Stimulated activated CD8-positive, alpha-beta memory T cell treated with anti-CD3 and anti-CD28 coated beads, Interleukin-4, amount 100 ng/mL, for 1 hour (primary cell): ENCODE data around the gene CPNE5.

ENCODE experiments used
- DNase-seq, 2 donors: peaks; one replicate each; pipeline ENCODE4 v3.0.0-alpha.2; 2020; ENCODE audit warnings: low read depth in 2 of 2, low spot score in 1 of 2

Gene CPNE5

DNA sequence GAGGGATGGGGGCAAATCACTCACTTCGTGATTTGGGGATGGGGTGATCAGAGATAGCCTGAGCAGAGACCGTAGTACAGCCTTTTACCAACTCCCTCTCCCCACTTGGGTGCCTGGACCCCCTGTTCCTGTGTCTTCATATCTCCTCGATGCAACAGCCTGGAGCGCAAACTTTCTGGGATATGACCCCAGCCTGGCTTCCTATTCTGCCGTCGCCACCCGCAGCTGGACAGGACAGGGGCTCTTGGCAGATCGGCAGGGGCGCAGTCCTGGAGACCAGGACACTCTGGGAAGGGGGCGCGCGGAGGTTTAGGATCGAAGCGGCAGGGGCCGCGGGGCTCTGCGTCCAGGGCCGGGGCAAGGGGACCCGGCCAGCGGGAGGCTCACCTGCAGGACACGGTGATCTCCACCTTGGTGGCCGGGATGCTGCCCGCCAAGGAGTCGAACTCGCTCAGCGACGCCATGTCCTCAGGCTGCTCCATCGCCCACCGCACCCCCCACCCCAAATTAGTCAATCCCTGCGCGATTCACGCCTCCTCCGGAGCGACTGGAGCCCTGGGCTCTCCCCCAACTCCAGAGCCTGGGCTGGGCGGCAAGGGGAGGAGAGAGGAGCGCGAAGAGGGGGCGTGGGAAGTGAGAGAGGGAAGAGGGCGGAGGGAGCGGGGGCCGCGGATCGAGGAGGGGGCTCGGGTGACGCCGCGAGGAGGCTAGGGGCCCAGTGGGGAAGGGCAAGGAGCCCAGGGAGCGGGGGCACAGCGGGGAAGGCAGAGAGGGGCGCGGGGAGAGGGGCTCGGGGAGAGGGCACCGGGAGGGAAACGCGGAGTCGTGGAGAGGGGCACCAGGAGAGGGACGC is at the start of gene CPNE5:
Gene CPNE5 (minus strand): TSS at position 549 of the 853 bp plus-strand sequence. CDS start 67 bp downstream, at position 482.
- DNase-seq: no peak

DNA sequence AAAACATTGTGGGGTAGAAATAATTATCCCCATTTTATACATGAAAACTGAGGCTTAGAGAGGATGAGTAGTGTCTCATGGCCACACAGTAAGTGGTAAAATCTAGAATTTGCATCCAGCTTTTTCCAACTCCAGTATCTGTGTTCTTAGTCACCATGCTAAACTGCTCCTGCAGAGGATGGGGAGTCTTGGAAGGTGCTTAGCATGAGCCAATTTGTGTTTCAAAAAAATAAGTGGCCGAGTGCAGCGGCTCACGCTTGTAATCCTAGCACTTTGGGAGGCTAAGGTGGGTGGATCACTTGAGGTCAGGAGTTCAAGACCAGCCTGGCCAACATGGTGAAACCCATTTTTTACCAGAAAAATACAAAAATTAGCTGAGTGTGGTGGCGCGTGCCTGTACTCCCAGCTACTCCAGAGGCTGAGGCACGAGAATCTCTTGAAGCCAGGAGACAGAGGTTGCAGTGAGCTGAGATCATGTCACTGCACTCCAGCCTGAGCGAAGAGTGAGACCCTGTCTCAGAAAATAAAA is 48.9 kb upstream of the CPNE5 start:
- no peak for DNase-seq

DNA sequence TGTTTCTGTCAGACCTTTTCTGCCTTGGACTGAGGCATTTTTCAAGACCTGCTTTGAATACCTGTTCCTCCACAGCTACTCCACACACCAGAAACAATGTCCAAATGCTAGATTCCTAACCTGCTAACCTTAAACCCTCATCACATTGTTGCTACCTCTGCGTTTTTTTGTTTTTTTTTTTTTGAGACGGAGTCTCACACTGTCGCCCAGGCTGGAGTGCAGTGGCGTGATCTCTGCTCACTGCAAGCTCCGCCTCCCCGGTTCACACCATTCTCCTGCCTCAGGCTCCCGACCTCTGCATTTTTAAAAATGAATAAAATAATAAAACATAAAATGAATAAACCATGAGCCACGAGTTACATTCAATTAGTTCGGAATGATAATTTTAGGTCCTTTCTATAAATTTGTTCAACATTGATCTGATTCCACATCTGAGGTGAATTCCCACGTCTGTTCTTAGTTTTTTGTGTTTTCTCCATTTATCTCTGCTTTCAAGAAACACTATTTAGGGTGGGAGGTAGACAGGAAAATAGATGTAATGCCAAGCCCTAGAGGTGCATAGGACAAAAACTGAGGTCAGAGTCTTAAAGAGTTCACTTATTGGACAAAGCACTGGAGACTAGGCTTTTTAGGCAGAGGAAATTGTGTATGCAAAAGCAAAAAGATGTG is 47.8 kb upstream of the CPNE5 start:
- DNase-seq: no peak

DNA sequence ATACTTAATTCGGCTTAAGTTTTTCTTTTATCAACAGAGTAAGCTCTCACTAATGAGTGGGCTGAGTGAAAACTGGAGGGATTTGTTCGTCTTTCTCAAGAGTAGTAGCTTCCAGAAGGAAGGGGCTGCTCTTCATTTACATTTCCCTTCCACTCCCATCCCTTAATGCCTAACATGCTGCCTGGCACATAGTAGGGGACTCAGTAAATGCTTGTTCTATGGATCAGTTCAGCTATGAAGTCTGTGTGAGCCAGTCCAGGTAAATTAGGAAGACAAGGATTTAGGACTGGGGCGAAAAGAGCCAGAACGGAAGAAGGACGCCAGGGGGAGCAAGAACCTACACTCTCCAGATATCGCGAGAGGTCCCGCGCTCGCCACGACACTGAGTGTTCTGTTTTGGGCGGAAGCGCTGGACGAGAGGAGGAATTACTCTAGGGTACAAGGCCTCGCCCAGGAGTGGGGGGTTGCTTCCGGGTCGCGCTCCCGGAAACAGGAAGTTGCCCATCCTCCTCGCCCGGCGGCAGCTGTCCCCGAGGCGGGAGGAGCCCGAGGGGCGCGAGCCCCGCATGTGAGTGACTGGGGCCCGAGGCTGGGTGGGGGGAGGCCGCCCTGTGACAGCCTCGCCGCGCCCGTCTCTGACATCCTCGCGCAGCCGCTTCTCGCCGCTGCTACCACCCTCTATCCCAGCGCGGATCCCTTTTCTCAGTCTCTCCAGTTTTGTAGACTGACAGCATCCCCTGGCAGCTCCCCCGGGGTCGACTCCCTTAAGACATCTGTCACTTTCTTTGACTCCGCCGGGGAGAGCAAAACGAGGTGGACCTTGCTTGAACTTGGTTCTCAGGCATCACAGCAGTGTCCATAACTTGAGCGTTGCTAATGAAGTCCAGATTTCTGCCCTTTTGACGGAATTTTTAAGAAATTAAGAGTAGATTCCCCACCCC is 46.5 kb upstream of the CPNE5 start, which contains the start of gene C6orf89:
Gene C6orf89 (plus strand): TSS at position 492 of the 941 bp plus-strand sequence. CDS start 13,493 bp downstream, outside the sequence.
- peak; percentile 94 for DNase-seq

DNA sequence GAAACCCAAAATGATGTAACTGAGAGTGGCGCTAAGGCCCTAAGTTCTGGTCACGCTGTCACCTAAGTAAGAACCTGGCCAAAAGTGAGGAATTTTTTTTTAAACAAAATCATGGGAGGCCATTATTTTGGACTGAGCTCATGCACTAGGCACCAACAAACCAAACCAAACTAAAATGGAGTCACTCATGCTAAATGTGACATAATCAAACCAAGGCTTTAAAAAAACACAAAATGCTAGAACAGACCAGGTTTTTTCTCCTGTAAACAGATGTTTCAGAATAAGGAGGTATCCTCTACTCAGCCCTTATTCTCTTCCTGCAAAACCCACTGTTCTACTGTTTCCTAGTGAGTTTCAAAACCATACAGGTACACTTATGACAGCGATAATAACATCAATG is 45.4 kb upstream of the CPNE5 start:
- no peak for DNase-seq

DNA sequence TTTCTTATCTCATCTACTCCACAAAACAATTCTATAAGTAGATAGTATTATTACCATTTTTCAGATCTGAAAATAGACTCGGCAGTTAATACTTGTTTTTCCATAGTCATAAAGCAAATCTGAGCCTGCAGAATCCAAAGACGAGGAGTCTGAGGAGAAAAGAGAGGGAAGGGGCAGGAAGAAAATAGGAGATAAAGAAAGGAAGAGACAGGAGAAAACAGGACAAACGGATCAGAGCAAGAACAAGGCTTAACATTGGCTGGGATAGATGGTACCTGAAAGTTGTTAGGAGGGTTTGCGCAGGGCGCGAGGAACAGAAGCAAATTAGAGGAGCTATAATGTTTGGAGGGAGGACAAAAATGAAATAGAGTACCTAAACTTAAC is 36.0 kb upstream of the CPNE5 start:
- no peak for DNase-seq

DNA sequence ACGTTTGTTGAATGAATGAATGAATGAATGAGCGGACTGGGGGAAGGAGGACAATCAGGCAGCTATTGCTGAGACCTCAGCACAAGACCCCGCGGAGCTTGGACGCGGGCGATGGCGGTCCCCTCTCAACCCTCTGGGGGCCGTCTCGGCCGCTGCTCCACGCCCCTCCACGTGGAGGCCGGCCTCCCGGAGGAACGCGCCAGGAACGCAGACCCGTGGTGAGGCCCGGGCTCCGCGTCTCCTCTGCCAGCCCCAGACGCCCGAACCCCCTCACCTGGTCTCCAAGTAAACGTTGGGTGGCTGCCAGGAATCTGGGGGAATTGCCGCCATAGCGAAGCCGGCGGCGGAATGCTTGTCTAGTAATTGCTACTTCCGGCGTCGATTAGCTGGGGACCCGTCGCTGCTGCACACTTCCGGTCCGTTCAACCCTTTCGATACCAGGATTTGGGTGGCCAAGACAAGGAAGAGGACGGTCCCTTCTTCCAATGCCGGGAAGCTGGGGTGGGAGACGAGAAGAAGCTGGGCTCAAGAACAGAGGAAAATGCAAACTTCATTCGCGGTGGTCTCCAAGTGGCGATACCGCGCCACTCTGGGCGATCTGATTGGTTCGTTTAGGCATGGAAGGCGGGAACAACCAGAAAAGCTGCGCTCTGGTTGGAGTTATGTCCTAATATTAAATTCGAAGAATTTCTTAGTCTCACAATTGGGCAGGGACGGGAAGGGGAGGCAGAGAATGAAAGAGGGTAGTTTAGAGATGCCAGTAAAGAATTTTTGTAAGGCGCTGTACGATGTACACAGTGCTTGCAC is 35.4 kb upstream of the CPNE5 start, which contains the start of gene PPIL1:
Gene PPIL1 (minus strand): TSS at position 361 of the 807 bp plus-strand sequence. CDS start 31 bp downstream, at position 330.
- peak; percentile 61 to 64 for DNase-seq

DNA sequence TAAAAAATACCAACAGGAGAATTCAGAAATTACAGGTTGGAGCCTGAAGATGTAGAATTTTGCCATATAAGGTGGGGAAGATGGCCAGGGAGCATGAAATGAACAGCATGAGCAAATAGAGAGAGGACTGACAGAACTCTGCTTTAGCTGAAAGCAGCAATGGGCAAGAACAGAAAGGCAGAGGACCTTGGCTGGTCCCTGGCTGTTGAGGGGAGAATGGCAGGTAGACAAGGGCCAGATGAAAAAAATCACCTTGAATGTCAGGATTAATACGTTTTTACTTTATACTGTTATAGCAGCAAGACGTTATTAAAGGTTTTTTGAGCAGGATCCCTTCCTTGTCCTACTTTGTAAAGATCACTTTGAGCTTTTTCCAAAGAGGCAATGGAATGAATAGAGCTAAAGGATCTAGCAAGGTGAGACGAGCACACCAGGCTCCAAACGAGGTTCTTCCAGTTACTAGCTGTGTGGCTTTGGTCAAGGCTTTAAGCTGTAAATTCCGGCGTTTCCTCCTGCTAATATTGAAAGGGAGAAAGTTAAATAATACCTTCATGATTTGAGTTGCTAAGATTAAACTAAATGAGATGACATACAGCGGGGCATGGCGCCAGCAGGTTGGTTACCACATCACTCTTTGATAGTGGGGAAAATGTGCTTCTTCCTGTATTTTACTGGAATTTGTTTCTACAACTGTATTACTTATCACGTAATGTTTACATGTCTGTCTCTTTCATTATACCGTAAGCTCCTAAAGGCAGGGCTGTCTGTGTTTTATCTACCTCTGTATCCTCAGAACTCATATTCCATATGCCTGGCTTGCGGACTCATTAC is 34.6 kb upstream of the CPNE5 start:
- DNase-seq: no peak

DNA sequence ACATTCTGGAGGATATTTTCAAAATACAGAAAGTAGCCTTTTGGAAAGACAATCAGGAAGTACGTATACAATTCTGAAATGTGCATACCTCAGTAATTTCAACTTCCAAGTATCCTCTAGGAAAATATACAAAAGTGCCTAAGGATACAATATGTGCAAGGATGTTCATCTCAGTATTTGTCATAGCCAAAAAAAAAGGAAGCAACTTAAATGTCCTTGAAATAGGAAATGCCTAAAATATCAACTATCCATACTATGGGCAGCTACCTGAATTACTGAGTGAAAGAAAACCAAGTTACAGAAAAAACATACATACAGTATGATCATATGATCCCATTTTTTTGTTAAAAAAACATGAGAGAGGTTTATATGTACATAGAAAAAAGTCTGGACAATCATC is 33.9 kb upstream of the CPNE5 start:
- no peak for DNase-seq

DNA sequence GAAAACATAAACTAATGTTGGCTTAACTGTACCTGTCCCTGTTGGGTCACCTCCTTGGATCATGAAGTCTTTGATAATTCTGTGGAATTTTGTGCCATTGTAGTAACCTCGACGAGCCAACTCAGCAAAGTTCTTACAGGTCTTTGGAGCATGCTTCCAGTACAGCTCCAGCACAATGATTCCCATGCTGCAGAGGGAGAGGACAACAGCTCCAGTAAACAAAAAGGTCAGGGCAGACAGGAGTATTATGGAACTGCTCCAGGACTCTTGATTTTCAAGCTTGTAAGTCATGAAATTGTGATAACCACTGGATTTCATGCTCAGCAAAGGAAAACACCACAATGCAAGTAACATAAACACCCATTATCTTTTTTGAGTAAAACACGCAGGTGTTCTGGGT is 32.4 kb upstream of the CPNE5 start:
- DNase-seq: no peak

DNA sequence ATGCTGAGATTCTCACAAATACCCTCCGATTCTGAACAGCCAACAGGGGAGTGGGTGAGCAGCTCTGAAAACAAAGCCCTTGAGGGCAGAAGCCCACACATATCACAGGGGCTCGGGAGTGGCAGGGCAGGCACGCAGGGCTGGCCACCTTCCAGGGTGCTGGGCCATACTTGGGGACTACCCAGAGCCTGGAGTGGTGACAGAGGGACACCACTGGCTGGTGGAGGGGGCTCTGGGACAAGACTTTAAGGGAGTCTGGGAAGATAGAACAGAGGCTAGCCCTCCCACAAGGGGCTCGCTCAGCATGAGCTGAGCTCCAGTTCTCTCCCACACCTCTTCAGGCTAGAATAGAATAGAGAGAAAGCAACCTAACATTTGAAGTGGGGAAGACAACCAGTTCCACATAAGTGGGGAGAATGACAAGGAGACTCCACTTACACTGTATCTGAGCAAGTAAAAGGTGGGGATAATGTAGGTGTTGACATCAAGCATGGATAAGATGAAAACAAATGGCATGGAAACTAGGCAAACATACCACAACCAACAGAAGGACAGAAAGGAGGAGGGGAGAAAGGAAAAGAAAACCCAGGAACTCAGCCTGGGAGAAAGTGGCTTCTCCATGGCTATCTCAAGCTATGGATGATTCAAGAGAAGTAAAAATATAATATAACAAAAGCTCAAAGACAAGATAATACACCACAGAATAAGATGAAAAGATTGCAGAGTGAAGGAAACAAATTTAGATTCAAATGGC is 28.4 kb upstream of the CPNE5 start:
- DNase-seq: no peak

DNA sequence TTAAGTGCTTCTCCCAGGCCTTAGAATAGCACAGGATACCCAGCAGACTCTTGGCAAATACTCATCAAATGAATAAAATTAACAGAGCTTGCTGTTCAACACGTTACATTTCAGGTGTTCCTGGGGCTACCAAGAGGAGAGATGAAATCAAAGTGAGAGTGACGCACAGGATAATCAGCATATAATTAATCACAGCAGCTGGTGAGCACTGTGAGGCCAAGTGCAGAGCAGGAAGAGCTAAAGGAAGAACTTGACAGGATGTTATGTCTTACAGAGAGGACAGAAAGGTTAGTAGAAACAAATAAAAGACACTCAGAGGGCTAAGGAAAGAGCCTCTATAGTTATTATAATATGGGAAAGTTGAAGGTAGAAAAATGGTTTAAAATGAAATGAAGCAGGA is 26.6 kb upstream of the CPNE5 start:
- DNase-seq: no peak

DNA sequence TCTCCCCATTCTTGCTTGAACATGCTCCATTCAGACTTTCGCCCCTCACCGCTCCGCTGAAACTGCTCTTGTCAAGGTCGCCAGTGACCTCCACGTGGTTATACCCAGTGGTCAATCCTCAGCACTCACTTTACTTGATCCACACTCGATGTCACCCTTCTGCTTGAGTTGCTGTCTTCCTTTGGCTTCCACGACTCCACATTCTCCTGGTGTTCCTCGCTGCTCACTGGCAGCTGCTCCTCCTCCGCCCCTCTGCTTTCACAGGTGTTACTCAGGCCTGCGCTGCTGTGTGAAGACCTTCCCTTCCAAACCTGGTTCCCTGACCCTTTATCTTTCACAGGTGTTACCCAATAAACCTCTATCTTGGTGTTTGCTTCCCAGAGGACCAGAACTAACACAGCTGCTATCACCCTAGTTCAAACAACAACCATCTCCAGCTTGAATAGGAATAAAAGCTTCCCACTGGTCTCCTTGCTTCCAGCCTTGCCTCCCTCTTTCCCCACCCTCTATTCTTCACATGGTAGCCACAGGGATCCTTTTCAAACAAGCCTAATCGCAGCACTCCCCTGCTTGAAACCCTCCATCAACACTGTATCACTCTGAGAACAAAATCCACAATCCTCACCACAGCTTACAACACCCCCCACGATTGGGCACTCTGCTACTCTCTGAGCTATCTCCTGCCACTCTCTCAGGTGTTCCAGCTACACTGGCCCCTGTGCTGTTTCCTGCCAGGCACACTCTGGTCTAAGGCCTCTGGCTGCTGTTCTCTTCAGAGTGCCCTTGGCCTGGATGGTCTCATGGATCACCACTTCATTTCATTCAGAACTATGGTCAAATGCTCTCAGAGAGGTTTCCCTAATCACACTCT is 24.7 kb upstream of the CPNE5 start:
- no peak for DNase-seq

DNA sequence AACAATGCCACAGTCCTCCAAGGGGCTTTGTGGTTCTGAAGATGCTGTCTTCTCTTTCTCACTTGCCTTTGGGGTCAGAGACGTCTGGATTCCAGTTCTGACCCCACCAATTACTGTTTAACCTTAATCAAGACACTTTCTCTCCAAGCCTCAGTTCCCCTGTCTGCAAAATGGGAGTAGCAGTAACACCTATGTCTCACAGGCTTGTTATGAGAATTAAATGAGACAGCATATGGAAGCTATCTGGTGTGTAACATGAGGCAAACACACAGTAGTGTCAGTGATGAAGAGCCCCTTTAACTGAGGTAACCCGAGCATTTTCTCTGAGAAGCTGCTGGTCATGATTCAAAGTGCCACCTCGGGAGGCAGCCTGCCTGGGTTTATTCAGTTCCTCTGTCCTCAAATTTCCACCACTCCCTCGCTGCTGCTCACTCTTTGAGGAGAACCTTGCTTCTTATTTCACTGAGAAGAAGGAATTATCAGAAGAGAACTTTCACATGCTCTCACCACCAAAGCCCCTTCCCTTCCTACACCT is 23.7 kb upstream of the CPNE5 start:
- DNase-seq: no peak

DNA sequence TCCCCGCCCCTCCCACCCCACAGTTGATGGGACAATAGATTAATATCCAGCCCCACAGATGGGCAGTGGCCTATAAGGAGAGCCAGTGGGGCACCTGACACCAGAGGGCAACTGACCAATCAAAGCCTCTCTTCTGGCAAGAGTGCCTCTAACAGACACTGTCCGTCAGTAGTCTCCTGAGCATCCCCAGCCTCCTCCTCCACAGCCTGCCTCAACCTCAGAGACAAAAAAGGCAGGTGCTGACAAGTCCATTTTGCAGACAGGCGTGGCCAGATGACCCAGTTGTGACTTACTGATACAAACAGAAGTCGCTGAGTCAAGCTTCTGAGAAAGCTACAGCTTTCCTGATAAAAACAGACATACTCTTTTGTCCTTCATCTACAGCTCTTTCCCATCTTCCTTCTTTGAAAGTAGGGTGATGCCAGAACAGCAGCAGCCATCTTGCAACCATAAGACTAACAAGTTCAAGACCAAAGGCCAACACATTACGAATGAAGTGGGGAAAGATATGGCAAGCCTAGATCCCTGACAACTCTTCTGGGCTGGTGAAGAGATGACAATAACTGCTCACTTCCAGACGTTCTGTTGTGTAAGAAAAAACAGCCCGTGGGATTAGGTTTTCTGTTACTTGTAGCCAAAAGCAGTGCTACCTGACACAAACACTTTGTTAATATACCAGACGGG is 23.1 kb upstream of the CPNE5 start:
- DNase-seq: no peak

DNA sequence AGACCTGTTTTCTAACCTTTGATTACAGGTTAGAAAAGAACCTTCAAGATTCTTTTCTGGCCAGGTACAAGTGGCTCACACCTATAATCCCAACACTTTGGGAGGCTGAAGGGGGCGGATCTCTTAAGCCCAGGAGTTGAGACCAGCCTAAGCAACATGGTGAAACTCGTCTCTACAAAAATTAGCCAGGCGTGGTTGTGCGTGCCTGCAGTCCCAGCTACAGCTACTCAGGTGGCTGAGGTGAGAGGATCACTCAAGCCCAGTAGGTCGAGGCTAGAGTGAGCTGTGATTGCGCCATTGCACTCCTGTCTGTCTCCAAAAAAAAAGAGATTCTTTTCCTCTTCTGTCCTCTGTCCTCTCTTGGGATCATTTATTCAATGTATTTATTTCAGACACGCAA is 20.9 kb upstream of the CPNE5 start:
- no peak for DNase-seq
